Stomach (tissue), 4 donors: ENCODE data around the gene DAB1.

Experiments used
- EP300 ChIP-seq: sonication (generic); formaldehyde crosslinking; IDR thresholded peaks from one replicate; pipeline ENCODE4 v1.6.1; 2017; ENCODE audit warnings: antibody characterized with exemption
- POLR2AphosphoS5 ChIP-seq, 3 donors: sonication (generic); formaldehyde crosslinking; IDR thresholded peaks; one replicate each; pipeline ENCODE4 v1.6.1; 2016; ENCODE audit warnings: antibody characterized with exemption in 3 of 3
- TF ChIP-seq, protein P1 (sequence below), 7 experiments: fragments of 450-650 bp in 4 of 7; fragments of 200-600 bp in 3 of 7; sonication (generic) in 3 of 7; IDR thresholded peaks; one replicate each; pipeline ENCODE4 v1.5.1; 2016 to 2019; ENCODE audit warnings: antibody characterized with exemption in 7 of 7, control low read depth in 2 of 7, mild to moderate bottlenecking in 1 of 7

DNA sequence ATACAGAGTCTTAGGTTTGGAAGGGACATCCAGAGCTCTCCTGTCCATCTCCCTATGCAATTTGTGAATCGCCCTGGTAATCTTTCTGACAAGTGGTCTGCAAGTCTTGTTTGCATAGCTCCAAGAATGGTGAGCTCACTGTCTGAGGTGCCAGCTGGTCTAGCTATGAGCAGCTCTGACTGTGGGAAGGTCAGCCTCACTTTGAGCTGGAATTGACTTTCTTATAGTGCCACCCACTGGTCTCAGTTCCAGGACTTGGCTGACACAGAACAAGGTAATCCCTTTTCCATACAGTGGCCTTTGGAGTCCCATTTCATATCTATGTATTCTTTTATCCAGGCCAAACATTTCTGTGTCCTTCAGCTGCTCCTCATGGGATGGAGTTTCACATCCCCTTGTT is 362.5 kb downstream of the DAB1 start:
- TF ChIP-seq, protein P1, sequence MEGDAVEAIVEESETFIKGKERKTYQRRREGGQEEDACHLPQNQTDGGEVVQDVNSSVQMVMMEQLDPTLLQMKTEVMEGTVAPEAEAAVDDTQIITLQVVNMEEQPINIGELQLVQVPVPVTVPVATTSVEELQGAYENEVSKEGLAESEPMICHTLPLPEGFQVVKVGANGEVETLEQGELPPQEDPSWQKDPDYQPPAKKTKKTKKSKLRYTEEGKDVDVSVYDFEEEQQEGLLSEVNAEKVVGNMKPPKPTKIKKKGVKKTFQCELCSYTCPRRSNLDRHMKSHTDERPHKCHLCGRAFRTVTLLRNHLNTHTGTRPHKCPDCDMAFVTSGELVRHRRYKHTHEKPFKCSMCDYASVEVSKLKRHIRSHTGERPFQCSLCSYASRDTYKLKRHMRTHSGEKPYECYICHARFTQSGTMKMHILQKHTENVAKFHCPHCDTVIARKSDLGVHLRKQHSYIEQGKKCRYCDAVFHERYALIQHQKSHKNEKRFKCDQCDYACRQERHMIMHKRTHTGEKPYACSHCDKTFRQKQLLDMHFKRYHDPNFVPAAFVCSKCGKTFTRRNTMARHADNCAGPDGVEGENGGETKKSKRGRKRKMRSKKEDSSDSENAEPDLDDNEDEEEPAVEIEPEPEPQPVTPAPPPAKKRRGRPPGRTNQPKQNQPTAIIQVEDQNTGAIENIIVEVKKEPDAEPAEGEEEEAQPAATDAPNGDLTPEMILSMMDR (IDR thresholded peaks at IDR 0.05), result peak in 1 of 7 experiments; percentile 12
- TF ChIP-seq POLR2AphosphoS5 (IDR thresholded peaks at IDR 0.05), result no peak
- no peak for TF ChIP-seq EP300
